Renal cortex interstitium (tissue), 11 donors: Measurements from ENCODE around the gene TOP3B. TPM values are rescaled to one million over a fixed set of nuclear protein-coding genes. Genes with fewer than 3 reads are reported as not detected.

Experiments used
- DNase-seq, 11 donors: peaks; one replicate each; pipeline ENCODE4 v3.0.0-alpha.2; 2013; ENCODE audit warnings: low read depth in 9 of 11, low spot score in 4 of 11; ENCODE audit errors: extremely low read depth in 1 of 11
- polyA plus RNA-seq, 3 donors: library from polyadenylated mRNA; unstranded; fragments of 120-200 nt; gene quantifications; one replicate each; pipeline ENCODE4 v1.2.1, GENCODE V29; 2013; ENCODE audit not compliant: insufficient read length in 3 of 3

Gene TOP3B
- polyA plus RNA-seq, 3 donors = 25.2 to 62.7 (median 27.7) TPM

DNA sequence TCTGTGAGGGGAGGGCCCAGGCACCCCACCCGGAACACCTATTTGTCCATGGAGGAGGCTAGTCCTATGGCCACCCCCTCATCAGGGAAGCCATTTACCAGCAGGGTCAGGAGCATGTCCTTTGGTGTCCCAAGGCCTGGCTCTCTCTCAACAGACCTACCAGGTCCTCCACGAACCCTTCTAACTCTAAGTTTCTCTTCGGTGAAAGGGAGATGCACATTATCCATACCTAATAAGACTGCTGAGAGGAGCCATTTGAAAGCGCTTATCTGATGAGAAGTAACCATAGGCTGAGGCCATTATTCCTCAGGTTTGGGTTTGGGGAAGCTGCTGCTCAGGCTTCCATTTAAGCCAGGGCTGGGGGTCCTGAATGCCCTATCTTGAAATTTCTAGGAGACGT, 9.2 kb upstream of the TOP3B start:
- no peak for DNase-seq

DNA sequence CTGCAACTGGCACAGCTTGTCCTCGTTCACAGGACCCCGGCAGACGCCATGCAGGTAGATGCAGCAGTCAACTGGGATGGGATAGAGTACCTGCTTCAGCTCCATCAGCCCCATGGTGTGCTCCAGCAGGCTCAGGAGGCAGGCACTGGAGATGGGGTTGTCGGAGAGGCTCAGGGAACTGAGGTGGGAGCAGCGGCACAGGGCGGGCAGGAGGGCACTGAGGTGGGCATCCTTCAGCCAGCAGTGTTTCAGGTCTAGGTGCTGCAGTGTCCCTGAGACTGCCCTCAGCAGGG, 8.7 kb upstream of the TOP3B start:
- DNase-seq = no peak

DNA sequence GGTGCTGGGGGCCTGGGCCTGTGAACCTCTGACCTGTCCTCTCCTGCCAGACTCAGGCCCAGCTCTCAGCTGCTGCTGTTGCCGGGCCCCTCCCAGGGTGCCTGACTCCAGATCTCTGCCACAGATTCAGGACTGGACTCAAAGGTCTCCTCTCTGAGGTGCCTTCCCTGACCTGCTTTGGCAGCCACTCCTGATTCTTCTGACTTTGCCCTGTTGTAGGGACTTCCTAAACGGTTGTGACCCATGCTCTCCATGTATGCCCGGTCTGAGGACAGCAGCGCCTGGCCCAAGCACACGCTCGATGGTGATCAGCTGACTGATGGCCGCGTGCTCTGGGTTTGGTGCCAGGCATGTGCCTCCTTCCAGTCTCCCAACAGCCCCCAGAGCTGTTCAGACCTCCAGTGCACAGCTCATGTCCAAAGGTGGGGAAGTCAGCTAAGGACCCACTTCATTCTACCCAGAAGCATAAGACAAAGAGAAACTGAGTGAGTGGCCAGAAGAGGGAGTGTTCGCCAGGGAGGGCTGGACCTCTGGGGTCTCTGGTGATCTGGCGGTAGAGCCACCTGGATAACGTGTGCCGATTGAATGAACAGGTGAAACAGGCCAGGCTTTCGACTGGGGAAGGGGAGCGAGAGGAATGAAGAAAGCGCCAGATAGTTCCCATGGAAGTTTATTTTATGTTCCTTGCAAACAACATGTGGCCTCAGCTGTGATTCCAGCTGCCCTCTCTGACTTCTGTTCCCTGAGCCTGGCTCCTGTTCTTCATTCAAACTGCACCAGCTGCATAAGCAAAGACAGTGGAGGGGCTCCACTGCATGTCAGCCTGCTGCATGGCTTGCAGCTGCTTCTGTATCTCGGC, 8.1 kb upstream of the TOP3B start:
- DNase-seq = no peak

DNA sequence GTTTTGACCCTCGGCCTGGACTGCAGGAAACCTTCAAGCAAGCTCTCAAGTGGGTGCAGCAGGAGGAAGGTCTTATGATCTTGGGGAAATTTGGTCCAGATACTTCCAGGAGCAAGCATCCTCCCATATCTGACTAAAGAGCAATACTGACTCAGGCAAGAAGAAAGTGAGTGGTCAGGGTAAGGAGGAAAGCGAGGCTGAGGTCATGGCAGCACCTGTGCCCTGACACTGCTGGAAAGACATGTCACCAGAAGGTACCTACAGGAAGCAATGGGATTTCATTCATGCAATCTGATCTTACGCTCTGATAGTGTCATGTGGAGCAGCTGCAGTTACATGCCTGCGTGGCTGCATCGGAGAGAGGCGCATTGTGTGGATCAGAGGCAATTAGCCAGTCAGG, 6.5 kb upstream of the TOP3B start:
- no peak for DNase-seq

DNA sequence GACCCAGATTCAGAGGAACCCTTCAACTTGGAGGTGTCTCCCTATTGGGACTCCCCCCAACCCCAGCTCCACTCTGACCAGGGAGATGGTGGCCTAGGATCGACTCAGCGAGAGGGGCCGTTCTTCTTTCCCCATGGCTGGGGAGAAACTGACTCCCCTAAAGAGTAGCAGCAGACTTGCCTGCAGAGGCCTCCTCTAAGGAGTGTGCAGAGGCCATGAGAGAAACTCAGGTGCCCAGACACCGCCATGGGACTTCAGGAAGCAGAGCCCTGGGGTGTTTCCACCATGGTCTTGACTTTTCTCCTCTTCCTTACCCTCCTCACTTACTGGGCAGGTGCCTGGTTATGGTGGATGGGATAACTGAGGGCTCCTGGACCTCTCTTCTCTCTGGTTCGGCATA, 2.6 kb upstream of the TOP3B start:
- no peak for DNase-seq

DNA sequence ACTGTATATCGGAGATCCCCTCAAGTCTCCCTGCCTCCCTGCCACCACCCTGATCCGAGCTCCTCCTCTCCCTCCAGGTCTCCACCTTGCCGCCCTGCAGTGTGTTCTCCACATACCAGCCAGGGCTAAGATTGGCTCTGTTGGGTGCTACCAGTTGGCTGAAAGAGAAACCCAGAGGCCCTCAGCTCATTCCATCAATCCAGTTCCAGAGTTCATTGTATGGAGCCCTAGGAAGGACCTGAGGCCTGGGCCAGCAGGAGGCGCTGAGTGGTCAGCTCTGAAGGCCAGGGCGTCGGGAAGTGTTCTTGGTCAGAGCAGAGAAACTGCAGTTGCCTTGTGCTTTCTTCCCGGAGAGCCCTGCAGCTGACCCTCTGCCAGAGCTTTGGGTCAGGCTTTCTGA, 2.2 kb upstream of the TOP3B start:
- DNase-seq = no peak

DNA sequence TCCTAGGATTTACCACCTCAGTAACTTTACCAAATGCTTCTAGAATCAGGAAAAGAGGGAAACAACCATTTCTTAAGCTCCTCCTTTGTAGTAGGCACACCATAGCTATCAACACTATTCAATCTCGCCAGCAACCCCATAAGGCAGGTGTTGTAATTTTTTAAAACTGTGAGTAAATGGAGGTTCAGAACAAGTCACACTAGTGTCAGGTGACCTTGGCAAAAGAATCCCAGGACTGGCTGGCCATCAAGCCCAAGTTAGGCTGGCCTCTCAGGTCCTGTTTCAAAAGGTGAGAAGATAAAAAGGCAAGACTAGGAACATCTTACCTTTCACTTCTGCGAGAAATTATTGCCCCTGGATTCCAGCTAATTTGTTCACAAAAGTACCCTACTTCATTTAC, 713 bp downstream of the TOP3B start:
- no peak for DNase-seq

DNA sequence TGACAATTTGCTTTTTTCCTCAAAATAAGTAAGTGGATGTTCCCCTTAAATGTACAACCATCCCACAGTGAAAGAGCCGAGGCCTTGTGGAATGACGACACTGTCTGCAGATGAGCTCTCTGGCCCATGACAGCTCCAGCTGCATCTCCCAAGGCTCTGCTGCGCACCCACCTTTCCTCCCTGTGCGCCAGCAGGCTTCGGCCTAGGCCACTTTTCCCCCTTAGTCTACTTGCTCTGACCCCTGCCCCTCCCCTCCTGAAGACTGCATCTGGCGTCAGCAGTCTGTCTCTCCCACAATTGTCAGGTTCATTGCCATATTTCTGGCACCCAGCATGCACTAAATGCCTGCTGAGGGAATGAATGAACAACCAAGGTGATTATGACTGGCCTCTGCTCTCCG, 2.0 kb downstream of the TOP3B start:
- DNase-seq = no peak

DNA sequence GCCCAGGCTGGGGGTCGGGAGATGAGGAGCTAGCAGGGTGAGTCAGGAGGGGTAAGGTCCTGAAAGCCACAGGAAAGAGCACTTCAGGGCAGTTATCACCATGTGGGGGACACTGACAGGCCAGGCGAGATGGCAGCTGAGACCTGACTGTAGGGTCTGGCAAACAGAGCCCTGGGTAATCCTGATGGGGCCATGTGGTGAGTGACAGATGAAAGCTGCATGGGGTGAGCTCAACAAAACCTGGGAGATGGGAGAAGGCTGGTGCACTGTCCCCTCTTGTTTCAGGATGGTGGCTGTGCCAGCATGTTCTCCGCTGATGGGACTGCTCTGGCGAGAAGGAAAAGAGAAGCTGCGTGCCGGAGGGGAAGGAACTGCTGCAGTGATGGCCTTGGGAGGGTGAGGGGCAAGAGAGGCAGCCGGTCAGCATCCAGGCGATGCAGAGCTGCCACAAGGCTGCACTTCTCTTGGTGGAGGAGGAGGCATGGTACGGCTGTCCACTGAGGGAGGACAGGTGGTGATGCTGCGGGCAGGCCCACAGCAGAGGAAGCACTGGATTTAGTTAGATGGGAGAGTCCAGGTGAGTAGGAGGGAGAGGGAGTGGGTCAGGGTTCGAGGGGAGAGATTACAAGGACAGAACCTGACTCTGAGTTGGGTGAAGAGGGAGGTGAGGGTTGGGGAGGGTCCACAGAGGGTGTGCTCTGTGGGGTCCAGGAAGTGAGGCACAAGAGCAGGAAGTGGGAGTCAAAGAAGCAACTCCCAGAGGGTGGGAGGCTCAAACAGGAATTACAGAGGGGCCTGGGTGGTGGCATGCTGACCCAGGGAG, 3.8 kb downstream of the TOP3B start:
- no peak for DNase-seq

DNA sequence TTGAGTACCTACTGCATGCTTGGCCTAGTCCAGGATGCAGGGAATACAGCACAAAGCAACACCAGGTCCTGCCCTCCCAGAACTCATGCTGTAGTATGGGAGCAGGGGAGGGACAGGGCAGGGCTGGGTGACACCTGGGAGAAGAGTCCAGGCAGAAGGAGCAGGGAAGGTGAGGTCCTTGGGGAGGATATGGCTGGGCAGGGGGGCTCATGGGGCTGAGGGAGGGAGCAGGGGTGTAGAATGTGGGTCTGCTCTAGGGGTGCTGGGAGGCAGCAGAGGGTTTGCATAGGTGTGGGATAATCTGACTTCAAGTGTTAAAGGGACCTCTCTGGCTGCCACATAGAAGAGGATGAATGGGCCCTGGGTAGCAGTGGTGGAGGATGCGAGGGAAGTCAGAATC, 4.8 kb downstream of the TOP3B start:
- DNase-seq = no peak

DNA sequence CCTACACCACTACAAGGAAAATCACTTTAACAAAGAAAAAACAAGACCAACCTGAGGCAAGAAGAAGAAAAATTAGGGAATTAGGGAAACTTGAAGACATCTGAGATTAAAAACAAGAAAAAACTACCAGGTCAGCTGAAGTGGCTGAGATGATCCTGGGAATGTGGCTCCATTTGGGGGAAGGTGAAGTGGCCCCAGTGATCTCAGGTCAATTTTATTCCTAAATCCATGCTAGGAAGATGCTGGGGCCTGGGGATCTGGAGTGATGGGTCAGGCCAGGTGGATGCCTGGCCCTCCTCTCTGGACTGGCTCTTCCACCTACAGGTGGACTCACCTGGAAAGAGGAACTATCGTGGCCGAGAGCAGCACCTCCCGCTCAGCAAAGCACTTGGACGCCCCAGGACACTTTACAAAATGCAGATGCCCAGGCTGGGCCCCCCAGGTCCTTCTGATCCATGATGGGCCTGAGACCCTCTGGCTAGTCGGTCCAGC, 6.7 kb downstream of the TOP3B start:
- DNase-seq = no peak

DNA sequence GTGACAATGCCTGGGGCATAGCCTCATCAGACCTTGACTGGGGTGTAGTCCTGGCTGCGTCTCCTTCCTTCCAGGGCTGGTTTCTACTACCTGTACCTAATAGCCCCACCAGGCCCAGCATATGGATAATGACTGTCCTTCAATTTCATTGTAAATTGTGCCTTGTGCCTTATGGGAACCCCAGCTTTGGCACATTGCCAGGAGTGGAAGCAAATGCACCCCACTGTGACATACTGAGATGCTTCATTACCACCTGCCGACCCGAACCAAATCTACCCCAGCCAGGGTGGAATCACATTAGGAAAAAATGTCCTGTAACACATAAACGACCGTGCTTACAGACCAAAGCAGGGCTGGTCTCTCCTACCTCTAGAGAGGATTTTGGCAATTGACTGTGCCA, 7.3 kb downstream of the TOP3B start:
- no peak for DNase-seq

DNA sequence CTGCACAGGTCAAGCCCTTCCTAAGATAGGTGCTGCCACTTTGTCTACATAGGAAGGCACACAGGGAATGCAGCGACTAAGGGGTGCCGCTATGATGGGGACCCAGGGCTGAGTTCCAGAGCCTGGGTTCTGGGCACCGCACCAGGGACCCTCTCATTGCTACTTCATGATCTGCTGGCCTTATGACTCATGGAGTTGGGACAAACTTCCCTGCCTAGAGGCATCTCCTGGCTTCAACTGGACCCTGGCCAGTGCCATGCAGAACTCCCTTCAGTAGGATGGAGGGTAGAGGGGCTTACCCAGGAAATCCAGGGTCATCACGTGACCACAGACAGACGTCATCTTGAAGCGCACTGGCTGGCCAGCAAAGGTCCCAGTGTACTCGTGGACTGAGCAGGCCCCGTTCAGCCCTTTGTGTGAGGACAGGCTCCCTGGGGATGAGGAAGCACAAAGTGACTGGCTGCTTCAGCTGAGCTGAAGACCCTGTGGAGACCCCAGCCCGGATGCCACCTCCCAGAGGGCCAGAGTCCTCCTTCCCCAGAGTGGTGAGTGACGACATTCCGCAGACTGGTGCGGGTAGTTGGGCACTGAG, 8.4 kb downstream of the TOP3B start:
- DNase-seq = no peak

DNA sequence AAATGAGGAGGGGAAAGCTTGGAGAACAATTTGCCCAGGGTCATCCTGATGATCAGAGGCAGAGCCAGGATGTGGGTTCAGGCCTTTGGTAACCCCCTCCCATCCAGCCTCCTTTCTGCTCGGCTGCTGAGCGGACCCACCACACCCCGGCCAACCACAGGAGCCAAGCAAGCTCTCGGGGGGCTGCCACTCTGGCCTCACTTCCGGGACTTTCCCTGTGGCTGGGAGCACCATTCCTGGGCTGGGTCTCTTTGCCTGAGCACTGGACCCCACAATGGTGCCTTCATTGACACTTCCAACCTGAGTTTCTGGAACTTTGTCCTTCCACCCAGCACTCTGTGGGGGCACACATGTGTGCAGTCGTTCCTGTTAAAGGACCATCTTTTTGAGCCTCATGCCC, 9.8 kb downstream of the TOP3B start:
- DNase-seq = no peak

DNA sequence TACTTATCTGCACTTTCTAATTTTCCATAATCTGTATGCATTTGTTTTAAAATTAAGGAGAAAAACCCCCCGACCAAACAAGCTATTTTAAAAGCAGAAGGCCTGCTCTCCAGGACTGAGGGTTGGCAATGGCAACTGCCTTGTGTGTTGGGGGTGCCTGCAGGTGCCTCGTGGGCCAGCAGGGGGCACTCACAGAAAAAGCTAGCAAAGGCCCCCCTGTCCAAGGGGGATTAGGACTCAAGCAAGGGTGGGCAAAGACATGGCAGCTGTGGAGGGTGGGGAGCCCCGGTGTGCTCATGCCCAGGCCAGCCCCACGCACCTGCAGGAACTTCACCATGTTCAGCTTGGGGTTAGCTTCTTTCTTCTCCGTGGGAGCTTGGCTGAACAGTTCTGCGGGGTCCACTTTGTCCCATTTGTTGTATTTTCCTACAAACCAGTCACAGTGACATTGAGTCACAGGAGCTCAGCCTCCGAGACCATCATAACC, 10.3 kb downstream of the TOP3B start:
- DNase-seq = no peak

DNA sequence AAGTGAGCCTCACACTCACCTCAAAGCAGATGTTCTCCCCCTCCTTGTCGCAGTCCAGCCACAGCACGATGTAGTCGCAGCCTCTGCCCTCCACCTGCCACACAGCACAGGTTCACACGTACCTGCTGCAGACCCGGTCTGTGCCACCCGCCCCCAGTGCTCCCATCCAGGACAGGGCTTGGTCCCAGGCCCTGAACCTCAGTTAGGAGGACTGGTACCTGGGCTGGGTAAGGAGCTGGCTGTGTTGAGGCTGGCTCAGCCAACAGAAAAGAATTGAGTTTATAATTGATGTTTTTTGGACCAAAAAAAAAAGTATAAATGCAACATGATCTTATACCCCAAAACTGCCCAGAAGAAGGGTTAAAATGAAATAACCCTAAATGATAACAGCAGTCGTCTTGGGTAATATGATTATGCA, 10.7 kb downstream of the TOP3B start:
- DNase-seq = no peak

DNA sequence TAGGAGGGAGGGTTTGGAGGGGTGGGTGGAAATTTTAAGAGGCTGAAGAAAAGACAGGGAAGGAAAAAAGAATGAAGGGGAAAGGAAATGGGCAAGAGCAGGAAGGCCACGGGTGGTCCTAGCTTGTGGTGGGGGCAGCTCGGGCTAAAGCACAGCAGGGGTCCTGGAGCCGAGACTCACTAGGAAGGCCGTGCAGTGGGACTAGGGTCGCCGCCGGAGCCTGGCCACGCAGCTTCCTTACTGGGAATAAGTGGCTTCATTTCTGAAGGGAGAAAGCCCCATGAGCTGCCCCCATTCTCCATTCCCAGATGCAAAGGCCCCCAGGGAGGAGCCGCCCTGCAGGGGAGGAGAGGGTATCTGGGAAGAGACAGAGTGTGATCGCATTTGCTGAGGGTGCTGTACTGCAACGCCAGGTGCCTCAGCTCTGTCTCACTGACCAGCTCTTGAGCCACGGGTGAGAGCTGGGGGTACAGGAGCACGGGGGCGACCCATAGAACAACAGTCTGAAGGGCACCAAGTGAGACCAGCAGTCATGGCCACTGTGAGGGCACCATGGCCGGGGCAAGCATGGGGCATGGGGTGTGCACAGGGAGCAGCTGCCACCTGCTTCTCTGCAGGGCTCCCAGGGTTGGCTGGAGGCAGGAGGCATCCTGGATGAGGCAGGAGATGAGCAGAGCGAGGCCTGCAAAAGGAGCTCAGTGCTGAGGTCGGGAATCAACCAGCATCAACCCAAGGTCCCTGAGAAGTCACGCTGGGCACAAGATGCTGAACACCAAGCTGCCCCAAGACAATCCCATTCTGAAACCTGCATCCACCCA, 11.6 kb downstream of the TOP3B start:
- no peak for DNase-seq

DNA sequence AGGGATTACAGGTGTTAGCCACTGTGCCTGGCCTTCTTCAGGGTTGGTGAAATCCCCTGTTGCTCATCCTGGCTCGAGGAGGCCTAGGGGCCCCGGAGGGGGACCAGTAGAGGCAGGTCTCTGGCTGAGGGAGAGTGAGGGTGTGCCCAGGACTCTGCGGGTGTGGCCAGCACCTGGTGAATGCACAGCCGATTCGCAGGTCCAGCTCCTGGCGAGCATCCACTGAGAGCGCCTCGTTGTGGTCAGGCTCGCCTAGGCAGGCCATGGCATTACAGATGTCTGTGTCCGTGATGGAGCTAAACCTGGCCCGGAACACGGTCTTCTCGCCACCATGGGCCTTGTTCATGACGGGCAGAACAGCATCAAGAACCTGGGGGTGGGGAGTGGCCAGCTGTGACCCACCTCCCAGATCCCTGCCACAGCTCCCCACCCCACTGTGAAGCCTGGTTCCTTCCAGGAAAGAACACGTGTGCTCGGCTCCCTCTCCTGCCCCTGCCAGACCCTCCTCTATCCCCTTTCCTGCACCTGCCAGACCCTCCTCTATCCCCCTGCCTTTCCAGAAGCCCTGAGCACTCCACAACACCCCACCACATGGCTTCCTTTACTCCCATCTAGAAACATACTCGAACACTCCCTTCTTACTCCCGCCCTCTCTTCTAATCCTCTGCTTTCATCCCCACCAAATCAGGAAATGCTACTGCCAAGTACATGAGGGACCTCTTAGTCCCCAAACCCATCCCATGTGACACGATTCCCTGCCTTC, 12.4 kb downstream of the TOP3B start:
- DNase-seq = no peak
